GM23248 (cell line): ENCODE measurements around the gene ZNF488.

Experiments
- EZH2 ChIP-seq: fragments of 200-600 bp; sonication (generic); IDR thresholded peaks from 2 replicates; pipeline ENCODE4 v1.6.1; 2018; ENCODE audit warnings: antibody characterized with exemption, mild to moderate bottlenecking; ENCODE audit not compliant: insufficient read depth, poor library complexity, severe bottlenecking
- EZH2phosphoT487 ChIP-seq: fragments of 200-600 bp; sonication (generic); IDR thresholded peaks from 2 replicates; pipeline ENCODE4 v1.6.1; 2018; ENCODE audit warnings: antibody characterized with exemption, moderate library complexity, mild to moderate bottlenecking, low read depth; ENCODE audit not compliant: insufficient read depth

DNA sequence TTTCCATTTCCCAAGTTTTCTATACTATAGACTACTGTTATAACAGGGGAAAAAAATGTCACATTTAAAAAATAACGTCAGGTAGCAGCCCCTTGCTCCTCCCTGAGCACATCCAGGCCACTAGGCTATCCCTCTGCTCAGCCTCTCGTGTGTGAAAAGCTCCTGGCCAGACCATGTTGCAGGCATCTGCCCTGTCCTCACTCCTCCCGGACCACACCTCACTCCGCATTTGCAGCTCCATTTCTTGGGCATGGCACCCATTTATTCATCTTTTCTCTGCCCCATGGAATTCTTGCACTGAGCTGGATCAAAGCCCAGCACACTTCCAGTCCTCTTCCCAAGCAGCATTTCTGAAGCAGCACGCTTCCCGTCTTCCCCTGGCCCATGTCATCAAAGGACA lies 63.3 kb downstream of the ZNF488 start:
- TF ChIP-seq EZH2 (no peak), EZH2phosphoT487 (no peak)
